Mesothelial cell of epicardium (in vitro differentiated cells): ENCODE measurements around the gene DQX1. TPM values are rescaled to one million over a fixed set of nuclear protein-coding genes. Genes with fewer than 3 reads are reported as not detected.
"Not testable (repeated sequence)": the region's sequence is repeated elsewhere in the genome, so short reads cannot be mapped to it uniquely, and the experiment has no call there.

ENCODE experiments used
- DNase-seq, 2 experiments: peaks; one replicate each; pipeline ENCODE4 v3.0.0; 2021; ENCODE audit warnings: low spot score in 2 of 2; ENCODE audit not compliant: unreplicated experiment in 2 of 2
- H3K27ac Mint-ChIP-seq: 2 replicates; pipeline ENCODE4 v1.8.0; 2021; ENCODE audit warnings: mixed read lengths
- H3K27me3 Mint-ChIP-seq: 2 replicates; pipeline ENCODE4 v1.8.0; 2021; ENCODE audit warnings: low read depth, mixed read lengths
- H3K36me3 Mint-ChIP-seq: 2 replicates; pipeline ENCODE4 v1.8.0; 2021; ENCODE audit warnings: mixed read lengths
- H3K4me1 Mint-ChIP-seq: 2 replicates; pipeline ENCODE4 v1.8.0; 2021; ENCODE audit warnings: mixed read lengths
- H3K4me3 Mint-ChIP-seq: 2 replicates; pipeline ENCODE4 v1.8.0; 2021; ENCODE audit warnings: mild to moderate bottlenecking, moderate library complexity, mixed read lengths
- H3K9me3 Mint-ChIP-seq: 2 replicates; pipeline ENCODE4 v1.8.0; 2021; ENCODE audit warnings: mixed read lengths
- CTCF ChIP-seq: fragments of 200-600 bp; sonication (generic); IDR thresholded peaks from one replicate; pipeline ENCODE4 v1.5.0; 2021; ENCODE audit warnings: antibody characterized with exemption; ENCODE audit not compliant: unreplicated experiment
- total RNA-seq: library from RNA; stranded (reverse); gene quantifications from 3 replicates; pipeline ENCODE4 v1.2.1, GENCODE V29; 2021

The DQX1 gene
- total RNA-seq, 1 donor from 2014 or later = 0.42 TPM

GRCh38 chr2:74472086-74472944 lies 53.7 kb downstream of the DQX1 start, which contains the start of gene MRPL53:
MRPL53 (minus strand) TSS chr2:74472680; CDS start chr2:74472660, 20 bp downstream.
- no peak for TF ChIP-seq CTCF

GRCh38 chr2:74471332-74472065 lies 54.5 kb downstream of the DQX1 start:
- Mint-ChIP-seq H3K27me3 (no peaks in the 10 kb centered on the region), H3K4me1 (peaks cover 18% of the 10 kb centered on the region), H3K9me3 (no peaks in the 10 kb centered on the region), H3K36me3 (peaks cover 2% of the 10 kb centered on the region), H3K27ac (peak overlapping the region; percentile 99), H3K4me3 (peak overlapping the region; percentile 94)
- no peak for TF ChIP-seq CTCF
- DNase-seq = no peak

More at GRCh38 chr2:74472086-74472944, 53.7 kb downstream of the DQX1 start, which contains the start of gene MRPL53:
- Mint-ChIP-seq H3K27me3 (no peaks in the 10 kb centered on the region), H3K4me3 (peak within 1 kb of the TSS; percentile 94), H3K4me1 (peaks cover 18% of the 10 kb centered on the region), H3K27ac (peak within 1 kb of the TSS; percentile 99), H3K9me3 (no peaks in the 10 kb centered on the region), H3K36me3 (peaks cover 5% of the 10 kb centered on the region)
- DNase-seq = peak; percentile 89 to 94

- DNase-seq, H3K9me3 Mint-ChIP-seq, H3K27me3 Mint-ChIP-seq, H3K36me3 Mint-ChIP-seq: not testable (repeated sequence)
- Mint-ChIP-seq H3K4me3 (peak overlapping the region; percentile 42), H3K4me1 (peaks cover 21% of the 10 kb centered on the region), H3K27ac (peak overlapping the region; percentile 65)
These were observed 55.3 kb downstream of the DQX1 start for GRCh38 chr2:74470742-74471141.

Other genes with a start within 250 kb of the DQX1 start
- 7.5 to 9.3 TPM (median 9.2 TPM) in 3 replicates for gene SLC4A5, start 182.8 kb downstream of the DQX1 start, total RNA-seq
- gene DCTN1, start 145.9 kb downstream of the DQX1 start, total RNA-seq = 125 to 136 TPM (median 132 TPM) in 3 replicates
- 4.7 to 8.8 TPM (median 6.0 TPM) in 3 replicates for gene C2orf81, start 104.6 kb downstream of the DQX1 start, total RNA-seq
- gene WDR54, start 104.5 kb downstream of the DQX1 start, total RNA-seq = 20.2 to 25.0 TPM (median 23.7 TPM) in 3 replicates
- gene RTKN, start 84.3 kb downstream of the DQX1 start, total RNA-seq = 85.0 to 88.9 TPM (median 86.4 TPM) in 3 replicates
- gene INO80B, start 71.1 kb downstream of the DQX1 start, total RNA-seq = 42.9 to 48.1 TPM (median 45.3 TPM) in 3 replicates
- 111 to 113 TPM (median 111 TPM) in 3 replicates for gene WBP1, start 67.8 kb downstream of the DQX1 start, total RNA-seq
- gene MOGS, start 60.8 kb downstream of the DQX1 start, total RNA-seq = 61.6 to 68.7 TPM (median 62.6 TPM) in 3 replicates
- gene MRPL53, start 53.6 kb downstream of the DQX1 start, total RNA-seq = 57.6 to 69.3 TPM (median 62.5 TPM) in 3 replicates
- 25.5 to 29.4 TPM (median 26.2 TPM) in 3 replicates for gene CCDC142, start 43.2 kb downstream of the DQX1 start, total RNA-seq
- gene TTC31, start 43.1 kb downstream of the DQX1 start, total RNA-seq = 26.1 to 27.3 TPM (median 26.1 TPM) in 3 replicates
- 0.86 to 1.1 TPM (median 0.89 TPM) in 3 replicates for gene LBX2, start 26.6 kb downstream of the DQX1 start, total RNA-seq
- gene PCGF1, start 18.5 kb downstream of the DQX1 start, total RNA-seq = 17.0 to 23.0 TPM (median 20.3 TPM) in 3 replicates
- 0.18 TPM in 1 of 3 replicates, not detected in the others for gene TLX2, start 11.8 kb downstream of the DQX1 start, total RNA-seq
- 86.2 to 89.4 TPM (median 86.8 TPM) in 3 replicates for gene AUP1, start 3.5 kb upstream of the DQX1 start, total RNA-seq
- gene HTRA2, start 3.7 kb upstream of the DQX1 start, total RNA-seq = 25.1 to 26.1 TPM (median 25.7 TPM) in 3 replicates
- gene LOXL3, start 27.7 kb upstream of the DQX1 start, total RNA-seq = 20.3 to 26.7 TPM (median 21.9 TPM) in 3 replicates
- gene DOK1, start 28.5 kb upstream of the DQX1 start, total RNA-seq = 10.7 to 11.9 TPM (median 10.8 TPM) in 3 replicates
- 7.4 to 7.9 TPM (median 7.7 TPM) in 3 replicates for gene M1AP, start 122.1 kb upstream of the DQX1 start, total RNA-seq
- gene SEMA4F, start 128.0 kb upstream of the DQX1 start, total RNA-seq = 17.5 to 19.8 TPM (median 18.1 TPM) in 3 replicates